Measurements from ENCODE around the gene ZNF668. TPM values are rescaled to one million over a fixed set of nuclear protein-coding genes. Genes with fewer than 3 reads are reported as not detected.

The ZNF668 gene
- 10 to 100 TPM in 1 of 4 donors, 1 to 10 TPM in 3; 7.3 to 10.7 (median 7.6) TPM for total RNA-seq

DNA sequence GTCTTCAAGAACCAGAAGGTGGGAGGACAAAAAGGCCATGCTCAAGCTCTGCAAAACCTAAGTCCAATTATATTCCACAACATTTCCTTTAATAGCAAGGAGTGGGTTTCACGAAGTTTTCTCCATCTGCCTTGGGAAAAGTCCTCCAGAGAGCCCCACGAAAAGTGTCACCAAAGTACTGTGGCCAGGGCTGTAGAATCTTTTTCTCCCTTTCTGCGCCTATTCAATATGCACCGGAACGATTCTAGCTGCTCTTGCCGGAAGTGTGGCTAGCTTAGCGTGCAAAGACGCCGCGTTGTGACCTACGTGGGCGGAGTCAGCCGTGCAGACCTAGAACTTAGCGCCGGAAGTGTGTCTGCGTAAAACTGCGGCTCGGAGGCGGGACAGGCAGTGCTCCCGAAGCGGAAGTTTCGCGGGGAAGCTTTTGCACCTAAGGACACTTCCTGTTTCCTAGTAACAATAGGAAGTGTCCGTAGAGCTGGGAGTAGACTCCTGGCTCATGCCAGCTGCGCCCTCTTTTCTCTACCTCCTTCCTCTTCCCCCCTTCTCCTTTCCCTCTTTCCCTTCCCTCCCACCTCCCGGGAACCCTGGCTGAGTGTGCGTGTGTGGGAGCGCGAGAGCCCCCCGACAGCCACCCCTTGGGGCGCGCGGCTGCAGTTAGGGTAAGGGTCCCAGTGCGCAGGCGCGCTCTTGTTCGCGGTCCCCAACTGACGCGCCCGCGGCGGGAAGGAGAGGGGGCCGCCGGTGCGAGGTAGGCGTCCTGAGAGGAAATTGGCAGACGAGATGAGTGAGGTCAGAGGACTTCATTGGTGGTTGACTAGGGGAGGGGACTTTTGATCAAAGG is at the start of gene ZNF668, which contains the start of gene ZNF646:
TSS of gene ZNF668 (minus strand) at position 271 of the 844 bp plus-strand sequence. CDS start 9,781 bp downstream, outside the sequence.
TSS of gene ZNF646 (plus strand) at position 453 of the 844 bp plus-strand sequence. CDS start 1,903 bp downstream, outside the sequence.
- TF ChIP-seq, protein P1, sequence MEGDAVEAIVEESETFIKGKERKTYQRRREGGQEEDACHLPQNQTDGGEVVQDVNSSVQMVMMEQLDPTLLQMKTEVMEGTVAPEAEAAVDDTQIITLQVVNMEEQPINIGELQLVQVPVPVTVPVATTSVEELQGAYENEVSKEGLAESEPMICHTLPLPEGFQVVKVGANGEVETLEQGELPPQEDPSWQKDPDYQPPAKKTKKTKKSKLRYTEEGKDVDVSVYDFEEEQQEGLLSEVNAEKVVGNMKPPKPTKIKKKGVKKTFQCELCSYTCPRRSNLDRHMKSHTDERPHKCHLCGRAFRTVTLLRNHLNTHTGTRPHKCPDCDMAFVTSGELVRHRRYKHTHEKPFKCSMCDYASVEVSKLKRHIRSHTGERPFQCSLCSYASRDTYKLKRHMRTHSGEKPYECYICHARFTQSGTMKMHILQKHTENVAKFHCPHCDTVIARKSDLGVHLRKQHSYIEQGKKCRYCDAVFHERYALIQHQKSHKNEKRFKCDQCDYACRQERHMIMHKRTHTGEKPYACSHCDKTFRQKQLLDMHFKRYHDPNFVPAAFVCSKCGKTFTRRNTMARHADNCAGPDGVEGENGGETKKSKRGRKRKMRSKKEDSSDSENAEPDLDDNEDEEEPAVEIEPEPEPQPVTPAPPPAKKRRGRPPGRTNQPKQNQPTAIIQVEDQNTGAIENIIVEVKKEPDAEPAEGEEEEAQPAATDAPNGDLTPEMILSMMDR (IDR thresholded peaks at IDR 0.05; ENCODE audit: low read depth): no peak

- TF ChIP-seq, protein P1 (IDR thresholded peaks at IDR 0.05; ENCODE audit: low read depth): no peak
These were observed 46.1 kb upstream of the ZNF668 start for GRCh38 chr16:31120129-31120528.

GRCh38 chr16:31118223-31119155 is 44.4 kb upstream of the ZNF668 start:
- TF ChIP-seq, protein P1 (IDR thresholded peaks at IDR 0.05; ENCODE audit: low read depth): no peak

DNA sequence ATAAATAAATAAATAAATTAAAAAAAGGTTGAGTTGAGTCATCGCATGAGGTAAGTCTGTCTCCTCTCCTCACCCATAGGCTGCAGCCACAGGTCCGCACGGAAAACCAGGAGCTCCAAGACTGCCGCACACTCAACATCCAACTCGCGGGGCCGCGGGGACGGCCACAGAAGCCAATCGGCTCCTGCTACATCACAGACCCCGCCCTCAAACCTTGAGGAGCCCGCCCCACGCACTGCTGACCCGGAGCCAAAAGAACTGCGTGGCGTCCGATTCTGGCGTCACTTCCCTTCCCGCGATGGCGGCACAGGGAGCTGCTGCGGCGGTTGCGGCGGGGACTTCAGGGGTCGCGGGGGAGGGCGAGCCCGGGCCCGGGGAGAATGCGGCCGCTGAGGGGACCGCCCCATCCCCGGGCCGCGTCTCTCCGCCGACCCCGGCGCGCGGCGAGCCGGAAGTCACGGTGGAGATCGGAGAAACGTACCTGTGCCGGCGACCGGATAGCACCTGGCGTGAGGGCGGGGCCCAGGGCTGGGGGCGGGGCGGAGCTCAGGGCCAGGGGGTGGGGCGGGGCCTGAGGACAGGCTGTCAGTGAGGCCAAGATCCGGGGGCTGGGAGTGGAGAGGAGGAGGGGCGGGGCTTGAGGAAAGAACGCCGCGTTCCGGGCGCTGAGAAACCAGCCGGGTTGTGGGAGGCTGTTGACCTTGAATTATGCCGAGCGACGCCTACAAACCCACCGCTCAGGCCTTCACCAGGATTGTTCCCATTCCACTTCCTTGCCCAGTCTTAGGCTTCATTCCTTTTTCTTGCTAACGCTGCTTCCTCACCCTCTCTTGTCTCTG is 43.6 kb upstream of the ZNF668 start, which contains the start of gene KAT8:
TSS of gene KAT8 (plus strand) at position 281 of the 839 bp plus-strand sequence. CDS start at position 299, 18 bp downstream.
- TF ChIP-seq, protein P1 (IDR thresholded peaks at IDR 0.05; ENCODE audit: low read depth): no peak

GRCh38 chr16:31114468-31114867 is 40.4 kb upstream of the ZNF668 start:
- TF ChIP-seq, protein P1 (IDR thresholded peaks at IDR 0.05; ENCODE audit: low read depth): no peak

GRCh38 chr16:31113121-31114120 is 39.4 kb upstream of the ZNF668 start:
- TF ChIP-seq, protein P1 (IDR thresholded peaks at IDR 0.05; ENCODE audit: low read depth): no peak
